ENCODE measurements around the gene CEP72. TPM values are rescaled to one million over a fixed set of nuclear protein-coding genes. Genes with fewer than 3 reads are reported as not detected.

CEP72 gene
- total RNA-seq, 1 experiment from 2014 or later = 33.2 TPM

GRCh38 chr5:588406-588995 is 23.6 kb upstream of the CEP72 start:
- CTCF ChIA-PET = no interaction called here

GRCh38 chr5:589173-589572 is 23.0 kb upstream of the CEP72 start:
- ChIA-PET CTCF (no interaction called here), POLR2A (no interaction called here)
- BruUV-seq (replicated peaks) = no TSS peak
- Histone ChIP-seq H3K36me3 (ENCODE audit: control insufficient read depth, insufficient read depth, low read length) (no peaks in the 10 kb centered on the region), H3K27me3 (ENCODE audit: control insufficient read depth, insufficient read depth, low read length) (peaks cover 8% of the 10 kb centered on the region), H3K9me3 (ENCODE audit: control insufficient read depth, insufficient read depth, low read depth, low read length) (no peaks in the 10 kb centered on the region), H3K4me1 (ENCODE audit: control insufficient read depth, insufficient read depth, low read length) (0 out of 2 replicates have a peak, but pooled peaks cover 3% of the 10 kb centered on the region), H3K27ac (ENCODE audit: low read length) (no peak overlapping the region), H3K4me3 (ENCODE audit: low read depth in 2 of 2, low read length in 2 of 2) (no peak overlapping the region)
- DNase-seq (ENCODE audit: low read depth, low spot score) = no peak
- in situ Hi-C loops (cut with HindIII; ENCODE audit: low pct_unique_long_range_greater_than_20kb, low sequenced_read_pairs) (no loop called here), intact Hi-C loops (cut with micrococcal nuclease; ENCODE audit: unreplicated experiment) (no loop called here)
- no peak for ATAC-seq
- TF ChIP-seq SIN3A (IDR thresholded peaks at IDR 0.05; ENCODE audit: borderline replicate concordance, insufficient read depth, low read depth, low read length) (no peak), CTCF (IDR thresholded peaks at IDR 0.05) (no peak)

More at GRCh38 chr5:588406-588995, 23.6 kb upstream of the CEP72 start:
- TF ChIP-seq CTCF (IDR thresholded peaks at IDR 0.05) (no peak), SIN3A (IDR thresholded peaks at IDR 0.05; ENCODE audit: borderline replicate concordance, insufficient read depth, low read depth, low read length) (no peak), TCF7L2 (IDR thresholded peaks at IDR 0.05; ENCODE audit: low read depth, low read length) (no peak), POLR2AphosphoS5 (IDR thresholded peaks at IDR 0.05; ENCODE audit: low read depth, low read length) (no peak), REST (IDR thresholded peaks at IDR 0.05; ENCODE audit: insufficient read depth in 1 of 2, low read depth in 2 of 2, low read length in 1 of 2) (no peak)
- in situ Hi-C loops (cut with HindIII; ENCODE audit: low pct_unique_long_range_greater_than_20kb, low sequenced_read_pairs) (no loop called here), intact Hi-C loops (cut with micrococcal nuclease; ENCODE audit: unreplicated experiment) (no loop called here)
- no peaks in the 10 kb centered on the region for H3K9me3 ChIP-seq (ENCODE audit: control insufficient read depth, insufficient read depth, low read depth, low read length)
- POLR2A ChIA-PET = no interaction called here
- 0 out of 2 replicates have a peak, but pooled peaks cover 3% of the 10 kb centered on the region for H3K4me1 ChIP-seq (ENCODE audit: control insufficient read depth, insufficient read depth, low read length)
- H3K27ac ChIP-seq (ENCODE audit: low read length) = no peak overlapping the region
- H3K4me3 ChIP-seq (ENCODE audit: low read depth in 2 of 2, low read length in 2 of 2) = no peak overlapping the region
- ATAC-seq (no peak), DNase-seq (ENCODE audit: low read depth, low spot score) (no peak)
- H3K27me3 ChIP-seq (ENCODE audit: control insufficient read depth, insufficient read depth, low read length) = peaks cover 8% of the 10 kb centered on the region
- BruUV-seq (replicated peaks) = no TSS peak
- no peaks in the 10 kb centered on the region for H3K36me3 ChIP-seq (ENCODE audit: control insufficient read depth, insufficient read depth, low read length)
